GM19240 (cell line): ENCODE results near the gene RPAP2.
"Not testable (repeated sequence)": the region's sequence is repeated elsewhere in the genome, so short reads cannot be mapped to it uniquely, and the experiment has no call there.

Experiments used
- DNase-seq: peaks from one replicate; pipeline ENCODE4 v3.0.0; 2011; ENCODE audit warnings: low spot score; ENCODE audit not compliant: insufficient read length

Gene RPAP2

DNA sequence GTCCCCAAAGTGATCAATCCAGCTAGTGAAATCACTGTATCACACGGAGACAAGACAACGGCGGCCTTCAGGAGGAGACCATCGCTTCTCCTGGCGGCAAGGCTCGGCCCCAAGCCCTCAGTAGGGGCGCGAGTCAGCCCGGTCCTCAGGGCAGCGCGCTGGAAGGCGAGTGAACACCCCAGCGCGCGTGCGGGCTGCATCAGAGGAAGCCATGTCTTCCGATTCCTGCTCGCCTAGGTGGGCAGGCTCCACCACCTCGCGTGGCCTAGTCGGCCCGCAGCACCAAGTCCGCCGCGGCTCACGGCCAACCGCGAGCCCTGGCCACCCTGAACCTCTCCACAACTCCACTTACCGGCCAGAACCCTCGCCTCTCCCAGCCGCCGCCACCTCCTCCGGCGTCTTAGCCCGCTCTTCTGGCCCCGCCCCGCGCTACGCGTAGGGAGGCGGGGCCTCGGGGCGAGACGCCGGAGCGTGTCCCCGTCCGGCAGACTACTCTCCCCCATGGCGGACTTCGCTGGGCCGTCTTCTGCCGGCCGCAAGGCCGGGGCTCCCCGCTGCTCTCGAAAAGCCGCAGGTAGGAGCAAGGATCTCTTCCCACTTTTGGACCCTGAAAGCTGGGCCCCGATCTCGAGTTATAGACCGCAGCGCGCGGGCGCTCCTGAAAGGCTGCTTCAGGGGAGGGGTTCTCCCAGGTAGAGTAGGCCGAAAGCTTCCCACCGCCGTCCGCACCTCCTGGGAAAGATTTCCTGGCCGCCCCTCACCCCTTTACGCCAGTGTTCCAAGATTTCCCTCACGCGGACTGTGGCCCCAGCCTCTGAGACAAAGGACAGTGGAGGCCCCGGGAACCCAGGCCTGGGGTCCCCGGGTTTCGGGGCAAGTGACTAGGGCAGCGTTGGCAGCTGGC is at the start of gene RPAP2, which contains the start of gene GLMN:
Gene RPAP2 (plus strand): TSS at position 487 of the 904 bp plus-strand sequence. CDS start 15 bp downstream, at position 502.
Gene GLMN (minus strand): TSS at position 415 of the 904 bp plus-strand sequence. CDS start 988 bp downstream, outside the sequence.
- DNase-seq, result peak; percentile 57

DNA sequence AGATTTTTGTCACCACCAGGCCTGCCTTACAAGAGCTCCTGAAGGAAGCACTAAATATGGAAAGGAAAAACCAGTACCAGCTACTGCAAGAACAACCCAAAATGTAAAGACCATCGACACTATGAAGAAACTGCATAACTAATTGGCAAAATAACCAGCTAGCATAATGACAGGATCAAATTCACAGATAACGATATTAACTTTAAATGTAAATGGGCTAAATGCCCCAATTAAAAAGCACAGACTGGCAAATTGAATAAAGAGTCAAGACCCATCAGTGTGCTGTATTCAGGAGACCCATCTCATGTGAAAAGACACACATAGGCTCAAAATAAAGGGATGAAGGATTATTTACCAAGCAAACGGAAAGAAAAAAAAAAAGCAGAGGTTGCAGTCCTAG is 44.1 kb upstream of the RPAP2 start:
- DNase-seq, result not testable (repeated sequence)

DNA sequence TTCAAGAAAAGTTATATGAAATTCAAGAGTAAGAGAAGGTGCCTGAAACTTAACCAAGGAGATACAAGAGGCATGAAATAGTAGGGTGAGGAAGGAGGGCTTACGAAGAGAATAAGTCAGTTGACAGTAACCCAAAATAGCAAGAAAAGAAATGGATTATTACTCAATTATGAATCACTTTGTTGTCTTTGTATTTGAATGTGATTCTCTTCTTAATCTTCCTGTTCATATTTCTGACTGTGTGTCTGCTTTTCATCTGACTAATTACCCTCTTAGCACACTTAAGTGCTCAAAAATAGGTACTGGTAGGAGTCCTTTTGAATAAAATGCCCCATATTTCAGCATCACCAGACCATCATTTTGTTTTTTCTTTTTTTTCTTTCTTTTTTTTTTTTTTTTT is 39.5 kb upstream of the RPAP2 start:
- no peak for DNase-seq

DNA sequence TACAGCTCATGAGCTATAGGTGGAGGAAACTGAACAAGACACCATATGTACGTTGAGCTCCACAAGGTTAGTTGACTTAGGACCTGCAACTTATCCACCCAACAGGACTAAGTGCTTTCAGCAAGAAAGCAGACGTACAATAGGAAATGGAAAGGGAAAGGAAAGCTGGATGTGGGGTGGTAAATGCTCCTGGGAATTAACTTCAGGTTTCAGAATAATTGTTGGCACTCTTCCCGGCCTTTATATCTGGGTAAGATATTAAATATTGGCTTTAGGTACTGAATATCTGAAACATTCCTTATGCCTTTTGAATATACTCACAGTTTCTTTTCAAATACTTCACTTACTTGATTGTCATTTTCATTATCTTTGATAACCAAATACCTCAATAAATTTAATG is 36.3 kb upstream of the RPAP2 start:
- no peak for DNase-seq

DNA sequence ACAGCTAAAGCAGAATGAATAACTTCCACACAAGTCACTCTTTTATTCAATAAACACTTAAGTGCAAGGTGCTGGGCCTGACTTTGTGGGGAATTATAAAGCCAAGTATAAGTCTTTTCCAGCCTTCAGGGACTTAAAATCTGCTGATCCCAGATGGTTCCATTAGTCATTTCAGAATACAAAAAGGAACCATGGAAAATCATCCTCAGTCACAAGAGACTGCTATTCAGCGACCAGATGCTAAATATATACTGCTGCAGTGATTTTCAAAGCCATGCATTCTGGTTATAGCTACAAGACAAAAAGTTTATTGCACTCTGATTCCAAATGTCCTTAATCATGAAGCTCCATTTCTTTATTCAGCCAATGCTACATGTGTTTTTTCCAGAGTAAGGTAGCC is 25.8 kb upstream of the RPAP2 start:
- DNase-seq, result no peak

DNA sequence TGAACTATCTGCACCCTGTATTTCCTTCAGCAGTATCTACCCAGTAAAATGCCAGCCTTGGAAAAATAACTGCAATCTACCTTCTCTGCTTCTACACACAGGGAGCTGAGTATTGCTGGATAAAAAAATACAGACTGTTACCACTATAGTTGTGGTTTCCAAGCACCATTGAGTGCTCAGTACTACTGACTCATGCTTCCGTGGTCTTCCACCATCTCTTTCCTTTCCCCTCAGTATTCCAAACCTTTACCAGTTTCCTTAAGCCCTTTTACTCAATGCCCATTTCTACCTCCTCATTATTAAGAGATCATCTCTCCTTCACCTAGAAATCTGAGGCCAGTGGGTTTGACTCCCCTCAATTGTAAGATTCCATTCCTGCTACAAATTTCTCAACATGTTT is 23.9 kb upstream of the RPAP2 start:
- DNase-seq, result no peak

DNA sequence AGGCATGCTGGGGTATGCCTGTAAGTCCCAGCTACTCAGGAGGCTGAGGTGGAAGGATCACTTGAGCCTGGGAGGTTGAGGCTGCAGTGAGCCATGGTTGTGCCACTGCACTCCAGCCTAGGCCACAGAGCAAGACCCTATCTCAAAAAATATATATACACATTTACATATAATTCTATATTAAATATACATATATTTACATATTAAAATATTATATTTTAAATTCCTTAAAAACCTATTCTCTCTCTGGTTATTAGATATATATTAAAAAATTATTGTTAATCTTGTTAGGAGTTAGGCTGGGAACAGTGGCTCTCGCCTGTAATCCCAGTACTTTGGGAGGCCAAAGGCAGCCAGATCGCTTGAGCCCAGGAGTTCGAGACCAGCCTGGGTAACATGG is 22.8 kb upstream of the RPAP2 start:
- DNase-seq, result no peak

DNA sequence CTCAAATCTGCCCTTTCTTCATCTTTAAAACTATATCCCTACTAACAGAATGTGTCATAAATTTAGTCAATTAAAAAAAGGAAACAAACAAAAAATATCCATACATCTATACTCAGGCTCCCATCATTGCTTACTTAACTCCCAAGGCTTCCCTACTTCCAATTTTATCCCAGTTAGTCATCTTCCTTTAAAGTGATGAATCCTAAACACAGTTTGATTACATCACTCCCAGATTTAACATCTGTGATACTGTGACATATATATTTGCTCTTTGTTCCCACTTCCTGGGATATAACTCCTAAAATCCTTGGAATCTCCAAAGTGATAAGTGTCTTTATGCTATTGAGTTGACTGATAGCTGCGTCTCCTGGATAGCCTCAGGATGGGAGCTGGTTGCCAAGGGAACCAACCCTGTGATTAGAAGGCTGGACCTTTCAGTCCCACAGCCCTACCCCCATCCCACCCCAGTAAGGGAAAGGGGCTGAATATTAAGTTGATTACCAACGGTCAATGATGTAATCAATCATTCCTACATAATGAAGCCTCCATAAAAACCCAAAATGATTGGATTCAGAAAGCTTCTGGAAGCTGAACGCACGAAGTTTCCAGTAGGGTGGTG is 21.6 kb upstream of the RPAP2 start:
- DNase-seq, result no peak

DNA sequence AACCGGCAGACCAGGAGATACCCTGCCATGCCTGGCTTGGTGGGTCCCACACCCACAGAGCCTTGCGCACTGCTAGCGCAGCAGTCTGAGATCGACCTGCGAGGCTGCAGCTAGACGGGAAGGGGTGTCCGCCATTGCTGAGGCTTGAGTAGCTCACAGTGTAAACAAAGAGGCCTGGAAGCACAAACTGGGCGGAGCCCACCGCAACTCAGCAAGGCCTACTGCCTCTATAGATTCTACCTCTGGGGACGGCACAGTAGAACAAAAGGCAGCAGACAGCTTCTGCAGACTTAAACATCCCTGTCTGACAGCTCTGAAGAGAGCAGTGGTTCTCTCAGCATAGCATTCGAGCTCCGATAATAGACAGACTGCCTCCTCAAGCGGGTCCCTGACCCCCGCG is 19.1 kb upstream of the RPAP2 start:
- not testable (repeated sequence) for DNase-seq

DNA sequence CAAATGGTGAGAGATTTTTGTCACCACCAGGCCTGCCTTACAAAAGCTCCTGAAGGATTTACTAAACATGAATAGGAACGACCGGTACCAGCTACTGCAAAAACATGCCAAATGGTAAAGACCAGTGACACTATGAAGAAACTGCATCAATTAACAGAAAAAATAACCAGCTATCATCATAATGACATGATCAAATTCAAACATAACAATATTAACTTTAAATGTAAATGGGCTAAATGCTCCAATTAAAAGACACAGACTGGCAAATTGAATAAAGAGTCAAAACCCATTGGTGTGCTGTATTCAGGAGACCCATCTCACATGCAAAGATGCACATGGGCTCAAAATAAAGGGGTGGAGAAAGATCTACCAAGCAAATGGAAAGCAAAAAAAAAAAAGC is 17.4 kb upstream of the RPAP2 start:
- not testable (repeated sequence) for DNase-seq

DNA sequence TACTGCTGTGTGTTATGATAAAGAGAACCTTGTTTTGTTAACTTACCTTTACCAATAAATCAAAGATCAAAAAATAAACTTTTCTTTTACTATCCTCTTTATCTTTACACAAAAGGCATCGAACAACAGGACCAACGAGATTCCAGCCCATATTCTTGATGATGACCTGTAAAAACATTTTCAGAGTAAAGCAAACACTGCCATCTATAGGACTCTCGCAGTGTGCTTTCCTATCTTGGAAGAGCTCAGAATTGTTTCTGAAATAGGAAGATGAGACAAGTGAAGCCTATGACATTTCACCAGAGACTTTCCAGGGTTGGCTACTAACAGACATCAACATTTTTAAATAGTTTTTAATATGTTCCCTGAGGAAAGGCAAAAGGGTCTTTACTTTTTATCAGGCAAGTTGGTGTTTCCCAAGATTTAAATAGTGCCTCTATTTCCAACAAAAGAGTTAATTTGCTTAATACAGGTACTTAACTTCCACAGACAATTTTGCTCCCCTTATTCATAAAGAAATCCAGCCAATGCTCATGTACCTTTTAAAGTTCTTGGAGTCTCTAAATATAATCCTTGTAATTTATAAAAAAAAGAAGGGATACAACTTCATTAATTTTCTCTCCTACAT is 7.4 kb upstream of the RPAP2 start:
- DNase-seq, result no peak

DNA sequence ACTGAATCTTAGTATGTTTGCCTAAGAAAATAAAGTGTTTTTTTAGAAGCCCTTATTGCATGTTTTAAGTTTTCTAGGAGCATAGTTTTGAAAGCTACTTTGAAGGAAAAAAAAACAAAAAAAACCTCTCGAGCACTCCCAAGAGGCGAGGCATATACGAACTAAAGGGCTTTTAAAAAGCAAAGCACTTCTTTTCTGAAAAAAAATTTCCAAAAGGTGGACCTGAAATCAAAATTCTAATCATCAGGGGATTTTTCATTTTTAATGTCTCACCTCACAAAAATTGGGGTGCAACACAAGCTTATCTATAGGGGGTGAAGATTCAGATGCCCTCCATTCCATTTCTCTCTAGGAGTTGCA is 666 bp upstream of the RPAP2 start:
- DNase-seq, result no peak

DNA sequence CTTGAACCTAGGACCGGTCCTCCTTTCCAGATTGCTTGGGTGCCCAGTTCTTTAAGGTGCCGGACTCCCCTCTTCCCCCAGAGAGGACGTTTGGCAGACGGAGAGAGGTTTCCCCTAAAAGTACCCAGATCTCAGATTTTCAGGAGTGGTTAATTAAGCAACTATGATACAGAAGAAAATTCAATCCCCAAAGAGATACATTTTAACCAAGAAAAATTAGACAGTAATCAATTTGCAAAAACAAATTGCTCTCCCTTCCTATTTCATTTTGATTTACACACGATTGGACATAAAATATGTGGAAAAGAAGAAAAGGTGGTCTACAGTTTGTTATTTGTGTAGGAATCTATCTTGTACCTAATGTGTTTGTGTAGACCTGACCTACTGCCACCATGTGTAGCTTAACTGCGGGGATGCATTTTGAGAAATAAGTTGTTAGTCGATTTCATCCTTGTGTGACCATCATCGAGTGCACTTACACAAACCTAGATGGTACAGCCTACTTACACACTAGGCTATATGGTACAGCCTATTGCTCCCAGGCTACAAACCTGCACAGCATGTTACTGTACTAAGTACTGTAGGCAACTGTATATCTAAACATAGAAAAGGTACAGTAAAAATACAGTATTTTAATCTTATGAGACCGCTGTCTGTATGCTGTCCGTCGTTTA is 755 bp downstream of the RPAP2 start:
- no peak for DNase-seq

DNA sequence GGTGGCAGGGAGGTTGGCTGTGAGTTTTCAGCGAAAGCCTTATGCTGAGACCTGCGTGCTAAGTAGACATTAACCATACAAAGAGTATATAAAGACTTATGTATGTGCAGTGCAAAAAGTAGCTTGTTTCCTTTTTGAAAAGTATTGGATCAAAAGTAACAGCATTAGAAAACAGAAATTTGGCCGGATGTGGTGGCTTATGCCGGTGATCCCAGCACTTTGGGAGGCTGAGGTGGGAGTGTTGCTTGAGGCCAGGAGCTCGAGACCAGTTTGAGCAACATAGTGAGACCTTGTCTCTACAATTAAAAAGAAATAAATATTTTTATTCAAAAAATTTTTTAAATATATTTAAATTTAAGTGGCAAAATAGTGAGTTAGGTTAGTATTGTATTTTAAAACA is 2.2 kb downstream of the RPAP2 start:
- DNase-seq, result no peak

DNA sequence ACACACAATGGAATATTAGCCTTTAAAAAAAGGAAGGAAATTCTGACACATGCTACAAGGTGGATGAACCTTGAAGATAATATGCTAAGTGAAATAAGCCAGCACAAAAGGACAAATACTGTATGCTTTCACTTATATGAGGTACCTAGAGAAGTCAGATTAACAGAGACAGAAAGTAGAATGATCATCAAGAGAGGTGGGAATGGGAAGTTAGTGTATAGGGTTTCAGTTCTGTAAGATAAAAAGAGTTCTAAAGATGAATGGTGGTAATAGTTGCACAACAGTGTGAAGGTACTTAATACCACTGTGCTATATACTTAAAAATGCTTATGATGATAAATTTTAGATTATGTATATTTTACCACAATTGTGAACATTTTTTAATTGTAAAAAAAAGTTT is 7.2 kb downstream of the RPAP2 start:
- DNase-seq, result no peak

DNA sequence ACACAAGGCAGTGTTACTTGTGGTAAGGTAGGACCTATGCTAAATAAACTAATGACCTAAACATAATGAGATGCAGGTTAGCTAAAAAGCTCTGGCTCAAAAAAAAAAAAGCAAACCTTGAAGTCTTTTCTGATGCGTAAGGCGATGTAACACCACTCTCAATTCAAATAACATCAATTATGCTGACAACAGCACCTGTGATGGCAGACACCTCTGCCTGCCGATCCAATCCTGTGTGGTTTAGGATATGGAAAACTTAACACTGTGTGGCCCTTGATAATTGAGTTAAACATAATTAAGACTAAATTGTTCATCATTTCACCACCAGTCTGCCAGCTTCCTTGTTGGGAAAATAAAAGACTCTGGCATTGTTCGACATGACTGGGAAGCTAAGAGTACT is 9.1 kb downstream of the RPAP2 start:
- DNase-seq, result no peak

DNA sequence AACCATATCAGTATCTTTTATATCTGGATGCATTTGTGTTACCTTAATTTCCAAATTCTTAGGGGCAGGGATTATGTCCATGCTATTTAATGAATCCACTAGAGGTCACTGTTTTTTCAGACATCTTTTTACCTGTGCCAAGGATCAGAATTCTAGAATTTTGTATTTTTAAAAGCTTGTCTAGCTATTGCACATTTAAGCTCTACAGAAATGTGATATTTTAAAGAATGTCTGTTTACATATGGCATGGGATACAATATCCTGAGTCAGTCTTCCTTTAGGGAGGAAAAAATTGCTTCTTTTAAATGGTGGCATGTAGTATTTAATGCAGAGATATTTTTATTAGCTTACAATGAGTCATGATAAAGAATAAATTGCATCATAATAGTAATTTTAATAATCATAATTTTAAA is 11.3 kb downstream of the RPAP2 start:
- DNase-seq, result no peak

DNA sequence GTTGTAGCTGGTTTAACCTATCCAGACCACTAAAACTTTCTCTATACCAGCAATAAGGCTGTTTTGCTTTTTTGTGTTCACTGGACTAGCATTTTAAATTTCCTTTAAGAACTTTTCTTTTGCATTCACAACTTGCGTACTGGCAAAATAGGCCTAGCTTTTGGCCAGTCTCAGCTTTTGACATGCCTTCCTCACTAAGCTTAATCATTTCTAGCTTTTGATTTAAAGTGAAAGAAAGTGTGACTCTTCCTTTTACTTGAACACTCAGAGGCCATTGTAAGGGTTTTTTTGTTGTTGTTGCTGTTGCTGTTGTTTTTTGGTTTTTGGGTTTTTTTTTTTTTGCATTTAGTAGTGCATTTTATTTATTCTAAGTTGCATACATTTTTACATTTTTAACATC is 15.2 kb downstream of the RPAP2 start:
- DNase-seq, result no peak

DNA sequence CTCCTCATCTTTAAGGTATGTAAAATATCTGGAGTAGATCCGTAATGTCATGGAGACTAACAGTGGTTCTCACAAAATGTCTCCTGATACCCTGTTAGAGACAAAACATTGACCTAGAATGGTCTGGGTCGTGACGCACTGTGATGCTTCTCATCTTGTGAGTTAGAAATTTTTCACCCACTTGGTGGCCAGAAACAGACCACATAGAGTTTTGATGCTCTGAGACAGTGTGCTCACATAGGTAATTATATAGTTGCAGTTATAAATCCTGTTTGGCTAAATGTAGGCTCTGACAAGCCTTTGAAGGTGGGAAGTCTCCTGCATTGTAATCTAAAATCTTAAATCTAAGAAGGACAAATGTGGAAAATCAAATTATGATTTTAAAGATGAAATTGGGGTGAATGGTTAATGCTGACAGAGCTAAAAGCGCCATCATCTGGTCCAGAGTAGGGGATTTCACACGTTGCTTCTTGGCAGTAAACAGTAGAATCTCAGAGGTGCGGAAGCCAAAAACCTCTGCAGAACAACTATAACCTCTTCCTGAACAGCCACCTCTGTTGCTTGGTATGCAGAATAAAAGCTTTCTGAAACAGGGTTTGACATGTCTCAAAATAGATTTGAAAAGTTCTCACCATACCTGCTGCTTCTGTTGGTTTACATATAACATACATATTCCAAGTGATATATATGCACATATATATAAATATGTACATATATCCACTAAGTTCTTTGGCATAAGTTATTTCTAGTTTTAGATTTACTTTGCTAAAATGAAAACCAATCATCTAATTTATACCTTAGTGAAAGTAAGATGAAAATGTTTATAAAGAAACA is 17.1 kb downstream of the RPAP2 start:
- no peak for DNase-seq

DNA sequence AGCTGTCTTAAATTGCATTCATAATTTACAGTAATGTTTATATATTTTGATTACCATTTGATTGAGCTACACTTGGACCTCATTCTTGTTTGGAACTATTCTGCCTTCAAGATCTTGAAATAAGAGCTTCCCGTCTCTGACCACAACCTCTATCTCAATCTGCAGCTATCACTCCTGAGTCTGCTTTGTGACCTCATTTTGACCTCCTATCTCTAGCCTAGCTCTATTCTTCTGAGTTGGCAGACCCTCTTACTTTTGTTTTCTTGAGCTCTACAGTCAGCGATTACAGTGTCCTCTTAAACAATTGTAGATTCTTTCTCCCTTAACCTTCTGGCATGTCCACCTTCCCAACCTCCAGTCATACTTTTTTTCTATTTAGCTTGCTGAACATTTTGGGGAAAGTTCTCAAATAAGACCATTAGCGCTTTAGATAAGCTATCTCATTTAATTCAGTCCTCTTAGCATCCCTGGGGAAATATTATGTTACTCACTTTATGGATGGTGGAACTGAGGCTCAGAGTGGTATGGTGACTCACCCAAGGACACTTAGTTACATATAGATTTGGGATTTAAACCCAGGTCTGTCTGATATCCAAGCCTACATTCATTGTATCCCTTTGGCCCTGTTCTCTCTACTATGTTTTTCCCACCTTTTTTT is 19.1 kb downstream of the RPAP2 start:
- no peak for DNase-seq
